HCT116 (cell line): ENCODE measurements around the gene TLK1. TPM values are rescaled to one million over a fixed set of nuclear protein-coding genes. Genes with fewer than 3 reads are reported as not detected.
A peak's percentile ranks its signal among the peaks of the same experiment; 100 is the strongest.

ENCODE experiments used
- ATAC-seq: fragments of 200-7000 bp; cut with Tn5 transposase; 2 replicates; pipeline ENCODE4 v1.9.1; 2020; ENCODE audit warnings: mild to moderate bottlenecking, moderate library complexity
- BruUV-seq: library from RNA; stranded (reverse); fragments of 400-500 nt; replicated peaks from 2 replicates; lab custom pipeline; 2021; lab: Mats Ljungman, UMichigan
- CTCF ChIA-PET: fragments of 300-600 bp; sonication (Branson Sonifier 250); formaldehyde crosslinking; loops from one replicate; lab custom pipeline; 2021; ENCODE audit warnings: antibody characterized with exemption; lab: Charles Lee
- POLR2A ChIA-PET: fragments of 300-600, 350-600 bp; sonication (Branson Sonifier 250); formaldehyde crosslinking; loops from one replicate; lab custom pipeline; 2021; ENCODE audit warnings: antibody characterized with exemption; lab: Charles Lee
- RAD21 ChIA-PET, 2 experiments: fragments of 300-600 bp; sonication (Branson Sonifier 250); formaldehyde crosslinking; loops; one replicate each; lab custom pipeline; 2023; ENCODE audit warnings: low total read pairs in 2 of 2; ENCODE audit not compliant: uncharacterized antibody in 2 of 2, unreplicated experiment in 2 of 2, low non-redundant PET in 1 of 2; lab: Charles Lee
- DNase-seq: peaks from one replicate; pipeline ENCODE4 v3.0.0-alpha.2; 2010; ENCODE audit warnings: low read depth, low spot score
- H2AFZ ChIP-seq: fragments of 200-600 bp; shearing (Covaris generic), sonication (generic); 2 replicates; pipeline ENCODE4 v1.6.1; 2017; ENCODE audit warnings: low read depth, mixed run types, mixed read lengths, antibody characterized with exemption, low read length; ENCODE audit not compliant: poor library complexity, severe bottlenecking
- H3K27ac ChIP-seq: 2 replicates; pipeline ENCODE4 v1.5.1; 2012; ENCODE audit warnings: low read depth, low read length
- H3K27me3 ChIP-seq: fragments of 200-600 bp; sonication (generic); 2 replicates; pipeline ENCODE4 v1.6.1; 2016; ENCODE audit warnings: mixed run types, low read length, mixed read lengths; ENCODE audit not compliant: insufficient read depth
- H3K36me3 ChIP-seq, 2 experiments: fragments of 200-500 bp in 1 of 2; fragments of 200-600 bp in 1 of 2; sonication (Bioruptor generic) in 1 of 2; sonication (generic) in 1 of 2; 2 replicates each; pipeline versions ENCODE4 v1.5.1 to v1.6.1; 2014 to 2016; ENCODE audit warnings: low read length in 2 of 2, inconsistent platforms in 1 of 2, mixed read lengths in 1 of 2, mixed run types in 1 of 2; ENCODE audit not compliant: insufficient read depth in 2 of 2, control insufficient read depth in 1 of 2
- H3K4me1 ChIP-seq, 2 experiments: fragments of 200-600 bp in 1 of 2; sonication (generic) in 1 of 2; 2 replicates each; pipeline versions ENCODE4 v1.5.1 to v1.6.1; 2012 to 2017; ENCODE audit warnings: low read length in 2 of 2, inconsistent platforms in 1 of 2, mild to moderate bottlenecking in 1 of 2, mixed read lengths in 1 of 2, mixed run types in 1 of 2, moderate library complexity in 1 of 2; ENCODE audit not compliant: insufficient read depth in 2 of 2, control insufficient read depth in 1 of 2
- H3K4me2 ChIP-seq: fragments of 200-600 bp; sonication (generic); 2 replicates; pipeline ENCODE4 v1.6.1; 2017; ENCODE audit warnings: mixed run types, low read length, mixed read lengths
- H3K4me3 ChIP-seq, 2 experiments: fragments of 200-600 bp in 1 of 2; sonication (generic) in 1 of 2; replicated peaks in 1 of 2; 2 replicates each; pipeline ENCODE4 v1.5.1; 2011 to 2016; ENCODE audit warnings: low read length in 2 of 2, control low read depth in 1 of 2, low read depth in 1 of 2, mild to moderate bottlenecking in 1 of 2, mixed read lengths in 1 of 2, mixed run types in 1 of 2
- H3K79me2 ChIP-seq: fragments of 200-600 bp; sonication (generic); 2 replicates; pipeline ENCODE4 v1.6.1; 2017; ENCODE audit warnings: mild to moderate bottlenecking, mixed run types, low read length, moderate library complexity, mixed read lengths; ENCODE audit not compliant: insufficient read depth
- H3K9ac ChIP-seq: fragments of 200-600 bp; sonication (generic); 2 replicates; pipeline ENCODE4 v1.6.1; 2016; ENCODE audit warnings: low read length, mixed read lengths
- H3K9me2 ChIP-seq: fragments of 200-600 bp; sonication (generic), shearing (Covaris generic); 2 replicates; pipeline ENCODE4 v1.6.1; 2017; ENCODE audit warnings: mixed run types, mild to moderate bottlenecking, moderate library complexity; ENCODE audit not compliant: insufficient read depth
- H3K9me3 ChIP-seq, 2 experiments: fragments of 200-500 bp in 1 of 2; fragments of 200-600 bp in 1 of 2; sonication (Bioruptor generic) in 1 of 2; sonication (generic) in 1 of 2; 2 replicates each; pipeline ENCODE4 v1.6.1; 2014 to 2017; ENCODE audit warnings: low read length in 2 of 2, mixed read lengths in 2 of 2, inconsistent platforms in 1 of 2, low read depth in 1 of 2, mild to moderate bottlenecking in 1 of 2, mixed run types in 1 of 2, moderate library complexity in 1 of 2; ENCODE audit not compliant: control insufficient read depth in 1 of 2, insufficient read depth in 1 of 2
- H4K20me1 ChIP-seq: fragments of 200-600 bp; sonication (generic), shearing (Covaris generic); 2 replicates; pipeline ENCODE4 v1.6.1; 2017; ENCODE audit warnings: mixed run types, mild to moderate bottlenecking, moderate library complexity; ENCODE audit not compliant: insufficient read depth
- EZH2phosphoT487 ChIP-seq: fragments of 200-600 bp; IDR thresholded peaks from 2 replicates; pipeline ENCODE4 v1.6.1; 2018; ENCODE audit warnings: antibody characterized with exemption, borderline replicate concordance
- FOSL1 ChIP-seq: IDR thresholded peaks from 2 replicates; pipeline ENCODE4 v1.6.1; 2012; ENCODE audit warnings: low read depth
- SP1 ChIP-seq: IDR thresholded peaks from 2 replicates; pipeline ENCODE4 v1.6.1; 2012; ENCODE audit warnings: low read depth
- SRF ChIP-seq: IDR thresholded peaks from 2 replicates; pipeline ENCODE4 v1.6.1; 2012; ENCODE audit warnings: low read depth
- YY1 ChIP-seq: IDR thresholded peaks from 2 replicates; pipeline ENCODE4 v1.6.1; 2011; ENCODE audit warnings: low read length, low read depth, moderate library complexity, mild to moderate bottlenecking; ENCODE audit not compliant: insufficient replicate concordance; ENCODE audit errors: extremely low read depth
- intact Hi-C: fragments of 100-400 bp; cut with micrococcal nuclease; formaldehyde crosslinking; loops from 2 replicates; pipeline ENCODE4 v1.10.0; 2022
- total RNA-seq: library from RNA; stranded (reverse); gene quantifications from one replicate; pipeline ENCODE4 v1.2.1, GENCODE V29; 2021; ENCODE audit not compliant: unreplicated experiment

Gene TLK1
- total RNA-seq, 1 experiment from 2014 or later, result 57.7 TPM

GRCh38 chr2:171178993-171179392 is 18.3 kb upstream of the TLK1 start:
- RAD21 ChIA-PET, result no interaction called here
- intact Hi-C loops, result no loop called here
- no peaks in the 10 kb centered on the region for H3K79me2 ChIP-seq
- no peaks in the 10 kb centered on the region for H3K36me3 ChIP-seq
- H3K27ac ChIP-seq, result no peak overlapping the region
- DNase-seq, result no peak
- no TSS peak for BruUV-seq
- no peaks in the 10 kb centered on the region for H3K9me3 ChIP-seq
- CTCF ChIA-PET, result no interaction called here
- no peaks in the 10 kb centered on the region for H3K27me3 ChIP-seq
- POLR2A ChIA-PET, result no interaction called here
- H3K9ac ChIP-seq, result no peak overlapping the region
- H3K9me2 ChIP-seq, result no peaks in the 10 kb centered on the region
- TF ChIP-seq EZH2phosphoT487 (no peak), FOSL1 (0 out of 2 replicates have a peak, but pooled peaks have one; percentile 14), SP1 (no peak)
- TF ChIP-seq, all 23 proteins: peak for 1
- no peak for ATAC-seq
- H3K4me1 ChIP-seq, result peaks cover 0 to 5% of the 10 kb centered on the region in 2 experiments; a peak in 1 of 4 replicates
- H4K20me1 ChIP-seq, result no peaks in the 10 kb centered on the region
- H2AFZ ChIP-seq, result no peak overlapping the region
- no peak overlapping the region for H3K4me3 ChIP-seq
- no peak overlapping the region for H3K4me2 ChIP-seq

GRCh38 chr2:171176516-171176915 is 15.8 kb upstream of the TLK1 start:
- H3K9me3 ChIP-seq, result no peaks in the 10 kb centered on the region
- CTCF ChIA-PET, result no interaction called here
- no peaks in the 10 kb centered on the region for H3K9me2 ChIP-seq
- no peak for DNase-seq
- no TSS peak for BruUV-seq
- POLR2A ChIA-PET, result no interaction called here
- peaks cover 0 to 5% of the 10 kb centered on the region in 2 experiments; a peak in 1 of 4 replicates for H3K4me1 ChIP-seq
- no peaks in the 10 kb centered on the region for H4K20me1 ChIP-seq
- no peaks in the 10 kb centered on the region for H3K36me3 ChIP-seq
- no peak overlapping the region for H3K9ac ChIP-seq
- no peak for TF ChIP-seq SRF
- no peak for TF ChIP-seq YY1
- H3K79me2 ChIP-seq, result no peaks in the 10 kb centered on the region
- no peak overlapping the region for H2AFZ ChIP-seq
- no peak for ATAC-seq
- H3K27ac ChIP-seq, result no peak overlapping the region
- H3K4me3 ChIP-seq, result no peak overlapping the region
- RAD21 ChIA-PET, result no interaction called here
- H3K4me2 ChIP-seq, result no peak overlapping the region
- no peaks in the 10 kb centered on the region for H3K27me3 ChIP-seq
- intact Hi-C loops, result no loop called here
